HG03025 (cell line): ENCODE measurements around the gene TMSB4X.
A peak's percentile ranks its signal among the peaks of the same experiment; 100 is the strongest.
"Not testable (repeated sequence)": the region's sequence is repeated elsewhere in the genome, so short reads cannot be mapped to it uniquely, and the experiment has no call there.

Experiments
- ATAC-seq: cut with Tn5 transposase; IDR thresholded peaks from one replicate; pipeline ENCODE4 v1.9.1; 2021; ENCODE audit warnings: mild to moderate bottlenecking, moderate library complexity; ENCODE audit not compliant: unreplicated experiment, low FRiP score

TMSB4X gene

DNA sequence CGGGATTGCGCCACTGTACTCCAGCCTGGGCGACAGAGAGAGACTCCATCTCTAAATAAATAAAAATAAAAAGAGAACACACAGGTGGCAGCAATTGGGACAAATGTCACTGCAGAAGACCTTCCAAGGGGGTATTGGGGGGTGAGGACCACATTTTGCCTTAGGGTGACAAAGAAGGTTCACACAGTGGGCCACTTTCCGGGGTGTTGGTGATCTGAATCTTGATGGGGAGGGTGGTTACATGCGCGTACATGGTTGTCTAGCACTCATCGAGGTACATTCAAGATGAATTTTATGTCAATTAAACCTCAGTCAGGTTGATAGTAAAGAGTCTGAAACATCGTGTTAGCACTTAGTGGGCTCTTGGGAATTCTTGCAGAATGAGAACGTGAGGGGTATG, 20.5 kb upstream of the TMSB4X start:
- no peak for ATAC-seq

- ATAC-seq, result no peak
These were observed 19.9 kb upstream of the TMSB4X start for GRCh38 chrX:12954981-12955380.

DNA sequence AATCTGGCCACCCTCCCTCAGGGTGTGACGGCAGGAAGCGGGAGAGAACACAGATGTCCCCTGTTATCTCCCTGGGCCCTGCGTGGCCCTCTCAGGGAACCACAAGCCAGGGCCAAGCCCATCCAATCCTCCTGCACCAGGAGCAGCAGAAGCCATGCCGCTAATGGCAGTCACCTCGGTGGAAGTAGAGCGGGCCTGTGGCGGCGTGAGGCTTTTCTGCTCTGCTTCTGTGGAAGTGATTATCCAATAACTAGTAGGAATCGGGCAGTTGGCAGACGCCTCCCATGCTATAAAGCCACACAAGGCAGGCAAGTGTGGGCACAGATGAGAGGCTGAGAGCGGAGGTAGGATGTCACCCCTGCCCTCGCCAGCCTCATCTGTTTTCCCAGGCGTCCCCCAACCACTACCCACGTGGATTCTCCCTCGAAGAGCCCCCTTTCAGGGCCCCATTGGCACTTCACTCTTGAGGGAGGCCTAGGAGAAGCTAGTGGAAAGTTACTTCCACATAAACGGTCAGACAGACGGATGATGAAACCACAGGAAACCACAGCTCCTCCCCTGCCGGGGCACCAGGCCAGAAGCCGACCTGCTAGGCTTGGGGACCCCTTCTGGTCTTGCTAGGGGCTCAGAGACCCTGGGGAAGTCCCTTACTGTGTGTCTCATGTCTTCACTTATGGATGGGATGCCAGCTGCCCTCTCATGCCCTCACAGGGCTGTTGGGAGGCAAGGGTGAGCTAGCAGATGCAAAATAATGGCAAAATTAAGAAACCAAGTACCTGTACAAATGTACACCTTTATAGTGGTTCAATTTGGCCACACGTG, 18.8 kb upstream of the TMSB4X start:
- peak; percentile 22 for ATAC-seq

DNA sequence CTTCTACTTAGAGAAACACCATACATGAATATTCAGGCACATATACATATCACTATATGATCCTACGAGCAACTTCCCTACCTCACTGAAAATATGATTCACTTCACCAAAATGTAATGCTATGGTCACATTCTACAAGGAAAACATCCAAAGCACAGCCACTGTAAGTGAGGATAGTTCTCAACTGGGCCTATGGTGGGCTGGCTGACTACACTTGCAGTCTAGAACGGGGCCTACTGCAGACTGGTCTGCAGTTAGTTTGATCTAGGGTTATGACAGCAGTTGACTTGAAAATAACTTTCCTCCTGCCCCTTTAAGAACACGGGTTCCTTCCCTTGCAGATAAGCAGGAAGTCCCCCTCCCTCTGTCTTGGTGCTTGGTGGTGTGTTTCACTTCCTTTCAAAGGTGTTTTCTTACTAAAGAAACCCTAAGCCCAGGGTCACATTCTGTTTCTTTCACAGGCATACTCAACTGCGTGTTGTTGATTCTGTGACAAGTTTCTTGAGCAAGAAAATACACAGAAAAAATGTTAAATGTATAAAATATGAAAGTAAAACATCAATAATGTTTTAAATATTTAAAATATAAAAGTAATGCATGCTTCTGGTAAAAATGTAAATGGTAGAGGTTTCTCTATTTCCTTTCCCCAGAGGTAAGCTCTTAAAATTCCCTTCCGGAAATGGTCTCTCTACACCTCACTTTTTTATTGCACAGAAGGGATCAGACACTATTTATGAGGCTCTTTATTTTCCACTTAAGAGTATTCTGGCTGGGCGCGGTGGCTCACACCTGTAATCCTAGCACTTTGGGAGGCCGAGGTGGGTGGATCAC, 18.0 kb upstream of the TMSB4X start:
- ATAC-seq, result peak; percentile 90

- no peak for ATAC-seq
These were observed 16.9 kb upstream of the TMSB4X start for GRCh38 chrX:12958059-12958458.

GRCh38 chrX:12958461-12958860, 16.4 kb upstream of the TMSB4X start:
- no peak for ATAC-seq

GRCh38 chrX:12961196-12961718, 13.7 kb upstream of the TMSB4X start:
- ATAC-seq, result no peak

- ATAC-seq, result no peak
These were observed 12.8 kb upstream of the TMSB4X start for GRCh38 chrX:12962041-12962504.

GRCh38 chrX:12963210-12963850, 11.6 kb upstream of the TMSB4X start:
- ATAC-seq, result not testable (repeated sequence)

DNA sequence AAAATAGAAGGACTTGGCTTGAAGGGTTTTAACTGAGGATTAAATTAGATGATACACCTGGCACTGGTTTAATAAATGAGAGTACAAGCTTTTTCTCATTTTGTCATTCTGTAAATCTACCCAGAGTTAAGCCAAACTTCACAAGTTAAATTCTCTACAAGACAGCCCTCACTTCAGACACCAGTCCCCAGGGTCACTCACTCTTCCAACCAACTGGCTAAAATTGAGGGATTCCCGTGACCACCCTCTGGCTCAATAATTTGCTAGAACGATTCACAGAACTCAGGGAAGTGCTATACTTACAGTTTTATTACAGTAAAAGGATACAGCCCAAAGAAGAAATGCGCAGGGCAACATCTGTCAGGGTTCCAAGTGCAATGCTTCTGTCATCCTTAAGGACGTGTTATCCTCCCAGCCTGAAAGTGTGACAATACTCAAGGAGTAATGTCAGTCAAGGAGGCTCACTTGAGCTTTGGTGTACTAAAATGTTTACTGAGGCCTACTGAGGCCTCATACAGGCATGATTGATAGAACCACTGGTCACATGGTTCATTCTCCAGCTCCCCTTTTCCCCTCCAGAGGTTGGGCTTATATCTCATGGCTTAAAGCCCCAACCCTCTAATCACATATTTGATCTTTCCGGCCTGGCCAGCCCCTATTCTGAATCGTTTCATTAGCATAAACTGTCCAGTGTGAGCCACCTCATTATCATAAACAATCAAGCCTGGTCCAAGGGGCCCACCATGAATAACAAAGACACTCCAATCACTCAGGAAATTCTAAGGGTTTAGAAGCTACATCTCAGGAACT, 9.6 kb upstream of the TMSB4X start:
- no peak for ATAC-seq

- no peak for ATAC-seq
These were observed 8.8 kb upstream of the TMSB4X start for GRCh38 chrX:12966151-12966550.

GRCh38 chrX:12967711-12968465, 7.0 kb upstream of the TMSB4X start:
- no peak for ATAC-seq

DNA sequence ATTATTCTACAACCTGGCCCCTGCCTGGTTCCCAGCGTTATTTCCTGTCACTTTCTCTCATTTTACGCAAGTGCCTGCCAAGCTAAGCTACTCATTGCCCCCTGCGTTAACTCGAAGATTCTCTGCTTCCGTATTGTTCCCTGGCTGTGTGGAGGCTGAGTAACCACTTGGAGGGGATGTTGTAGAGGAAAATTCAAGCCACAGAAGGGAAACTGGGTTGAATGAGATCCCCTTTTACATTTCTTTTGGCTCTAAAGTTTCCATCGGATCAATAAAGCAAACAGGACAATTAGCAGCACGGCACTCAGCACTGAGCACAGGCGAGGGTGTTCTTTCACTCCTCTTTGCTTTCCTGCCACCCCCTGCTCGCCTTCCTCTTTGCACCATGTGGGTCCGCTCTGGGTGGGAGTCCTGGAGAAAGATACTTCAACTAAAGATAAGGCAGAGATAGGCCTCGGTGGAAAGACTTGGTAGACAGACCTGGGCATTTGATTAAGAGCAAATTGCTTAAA, 4.2 kb upstream of the TMSB4X start:
- ATAC-seq, result no peak

DNA sequence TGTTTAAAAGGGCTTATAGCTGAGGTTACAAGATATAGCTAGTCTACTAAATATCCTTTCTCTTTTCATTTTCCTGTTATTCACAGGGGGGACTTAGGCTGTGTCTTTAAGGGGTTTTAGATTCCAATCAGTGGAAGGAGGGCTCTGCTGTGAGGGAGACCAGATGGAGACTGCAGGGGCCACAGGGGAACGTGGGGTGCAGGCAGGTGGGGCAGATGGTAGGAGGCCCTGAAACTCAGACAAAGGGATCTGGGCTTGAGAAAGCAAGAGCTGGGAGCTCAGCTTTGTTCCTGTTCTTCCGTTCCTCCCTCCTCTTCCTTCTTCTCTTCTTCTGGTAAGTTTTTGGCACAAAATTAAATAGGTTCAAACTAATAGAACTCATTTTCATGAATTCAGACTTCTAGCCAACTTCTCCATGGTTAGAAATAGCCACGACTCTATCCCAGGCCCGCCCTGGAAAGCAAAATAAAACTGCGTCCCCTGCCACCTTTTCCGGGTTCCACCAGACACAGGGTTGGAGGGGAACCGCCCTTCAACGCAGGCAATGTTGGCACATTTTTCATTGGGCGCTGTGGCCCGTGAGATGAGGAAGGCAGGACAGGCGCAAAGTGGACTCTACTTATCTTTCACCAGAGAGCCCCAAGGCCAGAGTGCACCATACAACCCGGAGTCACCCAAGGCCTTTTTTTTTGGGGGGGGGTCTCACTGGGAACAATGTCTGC, 3.5 kb upstream of the TMSB4X start:
- no peak for ATAC-seq

DNA sequence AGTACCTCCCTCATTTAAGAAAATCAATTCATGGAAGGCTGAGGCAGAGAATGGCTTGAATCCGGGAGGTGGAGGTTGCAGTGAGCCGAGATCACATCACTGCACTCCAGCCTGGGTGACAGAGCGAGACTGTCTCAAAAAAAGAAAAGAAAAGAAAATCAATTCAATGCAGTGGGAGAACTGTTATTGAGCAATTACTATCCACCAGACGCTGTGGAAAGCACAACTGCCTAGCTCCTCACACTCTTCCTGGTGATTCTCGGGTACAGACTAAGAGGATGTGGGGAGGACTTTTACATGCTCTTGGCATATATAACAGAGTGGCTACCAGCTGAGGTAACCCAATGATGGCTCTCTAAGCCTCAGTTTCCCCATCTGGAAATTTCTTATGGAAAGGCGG, 2.7 kb upstream of the TMSB4X start:
- no peak for ATAC-seq

GRCh38 chrX:12972878-12973560, 1.9 kb upstream of the TMSB4X start:
- no peak for ATAC-seq

DNA sequence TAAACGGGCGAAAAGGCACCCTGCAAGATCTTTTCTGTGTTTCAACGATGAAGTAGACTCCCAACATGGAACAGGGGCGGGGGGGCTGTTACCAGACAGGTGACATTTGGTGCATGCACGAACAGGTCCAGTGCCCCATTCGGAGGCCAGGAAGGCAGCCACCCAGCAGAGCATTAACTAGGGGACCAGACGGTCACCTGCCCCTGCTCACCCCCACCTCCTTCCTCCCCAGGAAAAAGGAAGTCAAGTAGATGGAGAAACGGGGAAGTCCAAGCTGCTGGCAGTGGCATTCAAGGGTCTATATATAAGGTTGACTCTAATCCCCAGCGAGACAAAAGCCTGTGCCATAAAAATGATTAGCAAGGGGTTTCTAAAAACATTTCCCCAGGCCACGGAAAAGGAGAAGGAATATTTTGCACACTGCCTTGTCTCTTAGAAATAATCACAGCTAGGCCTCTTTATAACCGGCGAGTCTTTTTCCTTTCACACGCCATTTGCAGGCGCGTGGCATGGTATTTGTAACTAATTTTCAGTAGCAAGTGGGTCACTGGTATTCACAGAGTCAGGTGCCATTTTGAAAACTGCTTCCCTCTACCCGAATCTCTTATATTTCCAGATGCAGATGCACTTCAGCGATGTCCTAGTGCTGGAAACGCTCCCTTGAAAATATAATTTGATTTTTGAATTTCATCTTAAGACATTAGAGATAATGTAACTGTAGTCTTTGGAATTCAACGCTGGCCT, 1.2 kb upstream of the TMSB4X start:
- ATAC-seq, result no peak
